ENCODE results near the gene NPPB. TPM values are rescaled to one million over a fixed set of nuclear protein-coding genes. Genes with fewer than 3 reads are reported as not detected.

NPPB gene
- total and polyA plus RNA-seq, 2 of the 8 experiments (the other 6 are each of a cell fraction or from before 2014, with no cell fraction given): 0.36 to 0.91 TPM

- TF ChIP-seq NRF1 (IDR thresholded peaks at IDR 0.05; ENCODE audit: low read depth, low read length) (no peak), YY1 (IDR thresholded peaks at IDR 0.05; ENCODE audit: low read depth, low read length) (no peak), BRCA1 (IDR thresholded peaks at IDR 0.05; ENCODE audit: low read depth, low read length) (no peak), CHD1 (IDR thresholded peaks at IDR 0.05; ENCODE audit: low read depth, low read length) (no peak), RAD21 (IDR thresholded peaks at IDR 0.05 in 1 of 2, conservative IDR thresholded peaks at IDR 0.05 in 1 of 2; ENCODE audit: low read depth in 2 of 2, low read length in 2 of 2) (no peak)
- no peak overlapping the region for H3K23ac ChIP-seq (ENCODE audit: insufficient read length)
- H2AFZ ChIP-seq (ENCODE audit: low read length): no peak overlapping the region
These were observed 15.9 kb upstream of the NPPB start for GRCh38 chr1:11874624-11875023.

More at GRCh38 chr1:11874624-11875023, 15.9 kb upstream of the NPPB start:
- POLR2A ChIA-PET (ENCODE audit: partially characterized antibody): interaction anchor here (9.5 kb wide), 1 partner anchor 34 kb away, joined by 109 read pairs; no protein-coding TSS in a partner anchor
- Histone ChIP-seq H4K91ac (replicated peaks; ENCODE audit: insufficient read length, low read length) (no peak overlapping the region), H2BK12ac (ENCODE audit: low read depth, low read length) (peak overlapping the region; percentile 60; the same call in 1 of the 2 replicates), H3K9me3 (ENCODE audit: insufficient read depth in 2 of 2, low read depth in 1 of 2, low read length in 1 of 2) (no peaks in the 10 kb centered on the region), H3K18ac (ENCODE audit: extremely low read depth, low read length) (no peak overlapping the region), H4K8ac (ENCODE audit: extremely low read depth, insufficient read depth, low read length) (no peak overlapping the region), H3K4me1 (replicated peaks in 1 of 4; ENCODE audit: control insufficient read depth in 3 of 4, insufficient read depth in 4 of 4, low read length in 3 of 4) (no peaks in the 10 kb centered on the region), H3K4ac (replicated peaks; ENCODE audit: insufficient read length, low read depth, low read length) (no peak overlapping the region), H3K9ac (replicated peaks in 1 of 4; ENCODE audit: extremely low read depth in 1 of 4, low read depth in 3 of 4, low read length in 3 of 4) (no peak overlapping the region), H2BK120ac (replicated peaks; ENCODE audit: low read depth, low read length) (no peak overlapping the region), H2AK5ac (ENCODE audit: low read depth, low read length) (no peak overlapping the region), H4K5ac (ENCODE audit: insufficient read length, low read depth, low read length) (no peak overlapping the region), H3K23me2 (ENCODE audit: low read depth, low read length) (no peaks in the 10 kb centered on the region; the same call in 1 of the 2 replicates), H3K79me2 (ENCODE audit: control insufficient read depth in 1 of 2, insufficient read depth in 2 of 2, low read length in 2 of 2) (no peaks in the 10 kb centered on the region), H2BK20ac (ENCODE audit: low read length) (no peak overlapping the region), H3K36me3 (ENCODE audit: control insufficient read depth in 2 of 4, insufficient read depth in 4 of 4, low read length in 3 of 4) (no peaks in the 10 kb centered on the region), H3K4me3 (ENCODE audit: extremely low read depth in 1 of 4, insufficient read depth in 2 of 4, low read depth in 3 of 4, low read length in 4 of 4) (no peak overlapping the region), H3K27me3 (replicated peaks in 1 of 4; ENCODE audit: control insufficient read depth in 3 of 4, extremely low read depth in 1 of 4, insufficient read depth in 3 of 4, low read length in 3 of 4) (no peaks in the 10 kb centered on the region), H3K4me2 (ENCODE audit: insufficient read depth in 1 of 2, low read depth in 2 of 2, low read length in 2 of 2) (no peak overlapping the region), H3K14ac (ENCODE audit: insufficient read length) (no peak overlapping the region), H3K56ac (replicated peaks; ENCODE audit: insufficient read length, low read depth, low read length) (no peak overlapping the region), H3K27ac (ENCODE audit: low read depth, low read length) (no peak overlapping the region), H4K20me1 (replicated peaks in 1 of 2; ENCODE audit: control insufficient read depth in 1 of 2, insufficient read depth in 2 of 2, low read length in 2 of 2) (no peaks in the 10 kb centered on the region), H2BK5ac (ENCODE audit: low read depth, low read length) (0 out of 2 replicates have a peak overlapping the region, but pooled peaks have one; percentile 39), H2BK15ac (ENCODE audit: low read length) (no peak overlapping the region; the same call in 1 of the 2 replicates), H3K79me1 (ENCODE audit: low read depth, low read length) (no peaks in the 10 kb centered on the region)
- DNase-seq (ENCODE audit: low read depth in 1 of 2, low spot score in 2 of 2) (no peak), FAIRE-seq (no peak)
- WGBS, 2 experiments (ENCODE audit: extremely low coverage in 1 of 2, insufficient coverage in 1 of 2, insufficient read length in 1 of 2, insufficient replicate concordance in 2 of 2, low coverage in 1 of 2, low lambda C conversion rate in 2 of 2, missing lambda C conversion rate in 1 of 2): 77% methylated on average over 6 of the region's 6 CpGs; no CpG with 5 or more reads in 1 of the 2 experiments
- CTCF ChIA-PET (ENCODE audit: partially characterized antibody): interaction anchor here (1.0 kb wide), 2 partner anchors 10 to 63 kb away, joined by 3 to 5 read pairs; no protein-coding TSS in a partner anchor

Data from H1 (cell line).